Stimulated activated CD4-positive, alpha-beta T cell treated with anti-CD3 and anti-CD28 coated beads, Interleukin-12 subunit alpha, Interleukin-12 subunit beta, amount 100 ng/mL, for 48 hours (primary cell): ENCODE data around the gene CDK3.
"Not testable (repeated sequence)": the region's sequence is repeated elsewhere in the genome, so short reads cannot be mapped to it uniquely, and the experiment has no call there.

ENCODE experiments used
- DNase-seq, 3 donors: peaks; one replicate each; pipeline ENCODE4 v3.0.0-alpha.2; 2020; ENCODE audit warnings: low read depth in 2 of 3, low spot score in 1 of 3

Gene CDK3

GRCh38 chr17:76000755-76001521, at the start of gene CDK3:
Gene CDK3, plus strand, starts transcription at chr17:76000855. Its CDS starts 571 bp downstream, at chr17:76001426.
- no peak for DNase-seq

GRCh38 chr17:75950855-75951554, 49.6 kb upstream of the CDK3 start:
- DNase-seq: no peak

- no peak for DNase-seq
Measured at GRCh38 chr17:75959051-75959838, 41.4 kb upstream of the CDK3 start.

- DNase-seq: no peak
Measured at GRCh38 chr17:75959839-75960511, 40.7 kb upstream of the CDK3 start.

- no peak for DNase-seq
Measured at GRCh38 chr17:75965468-75965867, 35.2 kb upstream of the CDK3 start.

- DNase-seq: not testable (repeated sequence)
Measured at GRCh38 chr17:75969044-75969443, 31.6 kb upstream of the CDK3 start.

GRCh38 chr17:75970011-75970523, 30.6 kb upstream of the CDK3 start:
- DNase-seq: no peak

GRCh38 chr17:75970626-75971025, 30.0 kb upstream of the CDK3 start:
- DNase-seq: no peak

- not testable (repeated sequence) for DNase-seq
Measured at GRCh38 chr17:75975187-75975586, 25.5 kb upstream of the CDK3 start.

- DNase-seq: no peak
Measured at GRCh38 chr17:75975757-75976174, 24.9 kb upstream of the CDK3 start.

GRCh38 chr17:75976175-75976848, 24.3 kb upstream of the CDK3 start:
- no peak for DNase-seq

- DNase-seq: peak; percentile 92 to 96 (median 95)
Measured at GRCh38 chr17:75978938-75979704, 21.5 kb upstream of the CDK3 start, which contains the start of the genes ACOX1 and TEN1. Gene ACOX1, minus strand, starts transcription at chr17:75979166. Its CDS starts 93 bp downstream, at chr17:75979073. Gene TEN1, plus strand, starts transcription at chr17:75979240. Its CDS starts 6,953 bp downstream, at chr17:75986193.

GRCh38 chr17:75979705-75980187, 20.9 kb upstream of the CDK3 start:
- no peak for DNase-seq

GRCh38 chr17:75980188-75981018, 20.3 kb upstream of the CDK3 start:
- DNase-seq: no peak

- no peak for DNase-seq
Measured at GRCh38 chr17:75981019-75981615, 19.5 kb upstream of the CDK3 start.

- no peak for DNase-seq
Measured at GRCh38 chr17:75983501-75984181, 17.0 kb upstream of the CDK3 start.

GRCh38 chr17:75985986-75986385, 14.7 kb upstream of the CDK3 start:
- DNase-seq: no peak
